ENCODE results near the gene HSD17B1.
"Not testable (repeated sequence)": the region's sequence is repeated elsewhere in the genome, so short reads cannot be mapped to it uniquely, and the experiment has no call there.

HSD17B1 gene

DNA sequence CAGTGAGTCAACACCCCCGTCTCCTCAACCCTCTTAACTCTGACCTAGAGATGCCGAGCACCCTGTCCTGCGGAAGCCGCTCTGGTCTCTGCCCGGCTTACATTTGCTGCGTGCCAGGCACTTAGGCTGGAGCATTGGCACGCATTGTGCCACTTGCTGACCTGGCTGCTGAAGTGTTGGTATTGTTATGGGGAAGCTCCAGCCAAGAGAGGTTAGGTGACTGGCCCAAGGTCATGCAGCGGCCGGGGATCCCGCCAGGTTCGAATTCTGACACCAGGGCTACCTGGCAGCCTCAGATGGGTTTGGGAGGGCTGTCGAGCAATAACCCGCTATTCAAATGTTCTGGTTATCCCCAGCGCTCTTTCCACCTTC is 5.0 kb upstream of the HSD17B1 start:
- DNase-seq (ENCODE audit: low read depth, low spot score) = no peak

DNA sequence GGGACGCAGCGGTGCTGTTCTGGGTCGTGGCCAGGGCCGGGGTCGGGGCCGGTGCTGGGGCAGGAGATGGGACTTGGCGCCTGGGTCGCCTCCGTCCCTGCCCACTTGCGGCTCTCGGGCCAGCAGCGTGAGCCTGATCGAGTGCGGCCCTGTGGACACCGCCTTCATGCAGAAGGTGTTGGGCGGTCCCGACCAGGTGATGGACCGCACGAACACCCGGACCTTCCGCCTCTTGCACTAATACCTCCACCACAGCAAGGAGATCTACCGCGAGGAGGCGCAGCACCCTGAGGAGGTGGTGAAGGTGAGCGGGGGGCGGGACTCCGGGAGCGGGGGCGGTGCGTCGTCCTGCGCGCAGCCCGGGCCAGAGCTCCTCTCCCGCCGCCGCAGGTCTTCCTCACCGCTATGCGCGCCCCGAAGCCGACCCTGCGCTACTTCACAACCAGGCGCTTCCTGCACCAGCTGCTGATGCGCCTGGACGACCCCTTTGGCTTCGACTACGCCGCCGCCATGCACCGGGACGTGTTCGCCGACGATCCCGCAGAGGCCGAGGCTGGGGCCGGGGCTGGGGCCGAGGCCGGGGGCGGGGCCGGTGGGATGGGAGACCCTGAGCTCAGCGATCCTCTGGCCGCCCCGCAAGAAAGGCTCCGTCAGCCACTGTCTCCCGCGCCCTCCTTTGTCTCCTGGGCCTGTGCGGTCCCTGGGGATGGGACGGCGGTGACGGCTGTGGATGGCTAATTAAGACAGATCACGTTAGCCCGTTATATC is 4.5 kb upstream of the HSD17B1 start:
- DNase-seq (ENCODE audit: low read depth, low spot score) = peak; percentile 52

GRCh38 chr17:42548993-42549755 is 3.5 kb upstream of the HSD17B1 start:
- DNase-seq (ENCODE audit: low read depth, low spot score) = no peak

DNA sequence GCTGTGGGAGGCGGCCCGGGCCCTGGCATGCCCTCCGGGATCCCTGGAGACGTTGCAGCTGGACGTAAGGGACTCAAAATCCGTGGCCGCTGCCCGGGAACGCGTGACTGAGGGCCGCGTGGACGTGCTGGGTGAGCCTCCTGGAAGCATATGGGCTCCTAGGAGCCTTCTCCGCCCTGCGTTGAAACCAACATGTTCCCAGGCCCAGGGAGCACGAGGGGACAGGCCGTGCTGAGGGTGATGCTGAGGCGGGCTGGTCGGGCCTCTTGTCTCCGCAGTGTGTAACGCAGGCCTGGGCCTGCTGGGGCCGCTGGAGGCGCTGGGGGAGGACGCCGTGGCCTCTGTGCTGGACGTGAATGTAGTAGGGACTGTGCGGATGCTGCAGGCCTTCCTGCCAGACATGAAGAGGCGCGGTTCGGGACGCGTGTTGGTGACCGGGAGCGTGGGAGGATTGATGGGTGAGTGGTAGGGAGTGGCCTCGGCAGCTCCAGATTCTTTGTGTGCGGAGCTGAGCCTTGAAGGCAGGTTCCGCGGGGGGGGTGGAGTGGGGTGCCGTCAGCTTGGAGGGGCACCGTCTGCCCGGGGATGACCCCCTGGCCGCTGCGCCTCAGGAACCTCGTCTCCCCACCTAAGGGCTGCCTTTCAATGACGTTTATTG is 567 bp downstream of the HSD17B1 start:
- DNase-seq (ENCODE audit: low read depth, low spot score) = no peak

DNA sequence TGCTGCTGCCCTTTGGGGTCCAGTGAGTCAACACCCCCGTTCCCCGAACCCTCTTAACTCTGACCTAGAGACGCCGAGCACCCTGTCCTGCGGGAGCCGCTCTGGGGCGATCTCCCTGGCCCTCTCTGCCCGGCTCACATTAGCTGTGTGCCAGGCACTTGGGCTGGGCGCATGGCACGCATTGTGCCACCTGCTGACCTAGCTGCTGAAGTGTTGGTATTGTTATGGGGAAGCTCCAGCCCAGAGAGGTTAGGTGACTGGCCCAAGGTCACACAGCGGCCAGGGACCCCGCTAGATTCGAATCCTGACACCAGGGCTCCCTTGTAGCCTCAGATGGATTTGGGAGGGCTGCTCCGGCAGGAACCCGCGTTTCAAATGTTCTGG is 1.1 kb downstream of the HSD17B1 start:
- DNase-seq (ENCODE audit: low read depth, low spot score) = no peak

DNA sequence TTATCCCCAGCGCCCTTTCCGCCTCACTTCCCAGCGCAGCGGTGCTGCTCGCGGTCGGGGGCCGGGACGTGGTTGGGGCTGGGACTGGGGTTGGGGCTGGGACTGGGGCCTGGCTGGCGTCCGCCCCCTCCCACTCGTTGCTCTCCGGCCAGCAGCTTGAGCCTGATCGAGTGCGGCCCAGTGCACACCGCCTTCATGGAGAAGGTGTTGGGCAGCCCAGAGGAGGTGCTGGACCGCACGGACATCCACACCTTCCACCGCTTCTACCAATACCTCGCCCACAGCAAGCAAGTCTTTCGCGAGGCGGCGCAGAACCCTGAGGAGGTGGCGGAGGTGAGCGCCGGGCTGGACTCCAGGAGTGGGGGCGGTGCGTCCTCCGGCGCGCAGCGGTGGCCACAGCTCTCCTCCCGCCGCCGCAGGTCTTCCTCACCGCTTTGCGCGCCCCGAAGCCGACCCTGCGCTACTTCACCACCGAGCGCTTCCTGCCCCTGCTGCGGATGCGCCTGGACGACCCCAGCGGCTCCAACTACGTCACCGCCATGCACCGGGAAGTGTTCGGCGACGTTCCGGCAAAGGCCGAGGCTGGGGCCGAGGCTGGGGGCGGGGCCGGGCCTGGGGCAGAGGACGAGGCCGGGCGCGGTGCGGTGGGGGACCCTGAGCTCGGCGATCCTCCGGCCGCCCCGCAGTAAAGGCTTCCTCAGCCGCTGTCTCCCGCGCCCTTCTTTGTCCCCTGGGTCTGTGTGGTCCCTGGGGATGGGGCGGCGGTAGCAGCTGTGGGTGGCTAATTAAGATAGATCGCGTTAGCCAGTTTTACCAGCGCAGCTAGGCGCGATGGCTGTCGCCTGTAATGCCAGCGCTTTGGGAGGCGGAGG is 1.8 kb downstream of the HSD17B1 start:
- DNase-seq (ENCODE audit: low read depth, low spot score) = peak; percentile 34

DNA sequence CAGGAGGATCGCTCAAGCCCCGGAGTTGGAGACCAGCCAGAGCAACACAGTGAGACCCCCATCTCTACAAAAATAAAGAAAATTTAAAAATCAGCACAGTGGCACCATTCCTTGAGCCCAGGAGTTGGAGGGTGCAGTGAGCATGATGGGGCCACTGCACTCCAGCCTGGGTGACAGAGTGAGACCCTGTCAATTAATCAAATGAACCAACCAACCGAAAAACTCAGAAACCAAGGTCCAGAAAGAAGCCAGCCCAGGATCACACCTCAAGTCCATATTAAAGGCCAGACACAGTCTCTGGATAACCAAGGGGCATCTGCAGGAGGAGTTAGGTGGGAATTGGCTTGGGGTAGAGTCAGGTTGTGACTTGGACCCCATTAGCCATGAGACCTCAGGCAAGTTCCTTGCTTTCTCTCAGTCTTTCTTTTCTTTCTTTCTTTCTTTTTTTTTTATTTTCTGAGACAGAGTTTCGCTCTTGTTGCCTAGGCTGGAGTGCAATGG is 2.4 kb downstream of the HSD17B1 start:
- DNase-seq (ENCODE audit: low read depth, low spot score) = no peak

DNA sequence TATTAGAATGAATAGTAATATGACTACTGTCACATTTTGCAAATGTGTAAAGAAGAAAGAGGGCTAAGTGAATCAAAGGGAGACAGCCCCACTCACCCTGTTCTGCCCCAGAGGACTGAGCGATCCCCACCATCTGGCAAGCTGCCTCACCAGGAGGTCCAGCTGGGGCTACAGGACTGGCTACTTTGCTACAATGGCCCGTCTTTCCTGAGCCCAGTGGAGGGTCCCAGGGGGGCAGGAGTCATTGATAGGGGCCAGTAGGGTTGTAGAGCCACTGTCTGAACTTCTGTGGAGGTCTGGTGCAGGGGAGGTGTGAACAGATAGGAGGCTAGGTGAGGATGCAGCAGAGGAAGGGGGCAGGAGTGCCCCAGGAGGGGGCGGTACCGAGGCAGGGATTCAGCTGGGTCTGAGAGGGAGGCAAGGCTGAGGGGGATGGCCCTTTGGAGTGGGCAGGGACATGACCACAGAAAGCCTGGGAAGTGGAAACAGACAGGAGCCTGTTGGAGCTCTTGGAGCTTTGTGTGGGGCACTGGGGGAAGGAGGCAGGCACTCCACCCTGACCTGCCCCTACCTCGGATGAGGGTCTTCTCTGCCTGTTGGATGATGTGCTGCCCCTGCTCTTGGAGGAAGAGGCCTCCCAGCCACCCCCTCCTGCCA is 3.4 kb downstream of the HSD17B1 start:
- DNase-seq (ENCODE audit: low read depth, low spot score) = not testable (repeated sequence)

DNA sequence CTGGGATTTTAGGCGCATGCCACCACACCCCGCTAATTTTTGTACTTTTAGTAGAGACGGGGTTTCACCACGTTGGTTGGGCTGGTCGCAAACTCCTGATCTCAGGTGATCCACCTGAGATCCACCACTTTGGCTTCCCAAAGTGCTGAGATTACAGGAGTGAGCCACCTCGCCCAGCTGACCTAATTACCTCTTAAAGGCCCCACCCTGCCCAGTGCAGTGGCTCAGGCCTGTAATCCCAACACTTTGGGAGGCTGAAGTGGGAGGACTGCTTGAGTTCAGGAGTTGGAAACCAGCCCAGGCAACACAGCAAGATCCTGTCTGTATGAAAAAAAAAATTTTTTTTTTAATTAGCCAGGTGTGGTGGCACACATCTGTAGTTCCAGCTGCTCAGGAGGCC is 6.4 kb downstream of the HSD17B1 start:
- no peak for DNase-seq (ENCODE audit: low read depth, low spot score)

GRCh38 chr17:42560246-42560645 is 7.5 kb downstream of the HSD17B1 start:
- DNase-seq (ENCODE audit: low read depth, low spot score) = no peak

GRCh38 chr17:42561897-42562387 is 9.2 kb downstream of the HSD17B1 start, which contains the start of gene COASY:
Gene COASY, plus strand, starts transcription at chr17:42562148. Its CDS starts 475 bp downstream, at chr17:42562623.
- DNase-seq (ENCODE audit: low read depth, low spot score) = peak; percentile 86

DNA sequence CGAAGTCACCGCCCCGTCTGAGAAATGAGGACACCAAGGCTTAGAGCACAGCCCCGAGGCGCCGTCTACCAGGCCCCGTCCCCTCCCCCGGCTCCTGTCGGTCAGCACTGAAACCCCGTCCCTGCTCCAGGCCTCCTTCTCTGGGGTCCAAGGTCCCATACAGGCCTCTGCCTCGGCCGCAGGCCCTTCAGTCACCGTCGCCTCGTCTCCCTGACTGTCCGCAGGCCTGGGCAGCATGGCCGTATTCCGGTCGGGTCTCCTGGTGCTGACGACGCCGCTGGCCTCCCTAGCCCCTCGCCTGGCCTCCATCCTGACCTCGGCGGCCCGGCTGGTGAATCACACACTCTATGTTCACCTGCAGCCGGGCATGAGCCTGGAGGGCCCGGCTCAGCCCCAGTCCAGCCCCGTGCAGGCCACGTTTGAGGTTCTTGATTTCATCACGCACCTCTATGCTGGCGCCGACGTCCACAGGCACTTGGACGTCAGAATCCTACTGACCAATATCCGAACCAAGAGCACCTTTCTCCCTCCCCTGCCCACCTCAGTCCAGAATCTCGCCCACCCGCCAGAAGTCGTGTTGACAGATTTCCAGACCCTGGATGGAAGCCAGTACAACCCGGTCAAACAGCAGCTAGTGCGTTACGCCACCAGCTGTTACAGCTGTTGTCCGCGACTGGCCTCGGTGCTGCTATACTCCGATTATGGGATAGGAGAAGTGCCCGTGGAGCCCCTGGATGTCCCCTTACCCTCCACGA is 9.8 kb downstream of the HSD17B1 start:
- DNase-seq (ENCODE audit: low read depth, low spot score) = no peak

DNA sequence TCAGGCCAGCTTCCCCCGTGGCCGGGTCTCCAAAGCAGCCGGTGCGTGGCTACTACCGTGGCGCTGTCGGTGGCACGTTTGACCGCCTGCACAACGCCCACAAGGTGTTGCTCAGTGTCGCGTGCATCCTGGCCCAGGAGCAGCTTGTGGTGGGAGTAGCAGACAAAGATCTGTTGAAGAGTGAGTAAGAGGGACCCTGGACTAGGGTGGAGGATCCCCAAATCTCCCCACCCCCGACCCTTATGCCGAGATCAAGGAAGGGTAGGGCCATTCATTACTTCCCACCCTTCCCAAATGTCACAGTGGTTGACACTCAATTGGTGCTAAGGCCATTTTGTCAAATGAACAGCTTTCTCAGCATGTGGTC is 10.4 kb downstream of the HSD17B1 start:
- DNase-seq (ENCODE audit: low read depth, low spot score) = no peak

- no peak for DNase-seq (ENCODE audit: low read depth, low spot score)
These were observed 10.8 kb downstream of the HSD17B1 start for GRCh38 chr17:42563543-42563942.

GRCh38 chr17:42563950-42564349 is 11.2 kb downstream of the HSD17B1 start:
- DNase-seq (ENCODE audit: low read depth, low spot score) = no peak

DNA sequence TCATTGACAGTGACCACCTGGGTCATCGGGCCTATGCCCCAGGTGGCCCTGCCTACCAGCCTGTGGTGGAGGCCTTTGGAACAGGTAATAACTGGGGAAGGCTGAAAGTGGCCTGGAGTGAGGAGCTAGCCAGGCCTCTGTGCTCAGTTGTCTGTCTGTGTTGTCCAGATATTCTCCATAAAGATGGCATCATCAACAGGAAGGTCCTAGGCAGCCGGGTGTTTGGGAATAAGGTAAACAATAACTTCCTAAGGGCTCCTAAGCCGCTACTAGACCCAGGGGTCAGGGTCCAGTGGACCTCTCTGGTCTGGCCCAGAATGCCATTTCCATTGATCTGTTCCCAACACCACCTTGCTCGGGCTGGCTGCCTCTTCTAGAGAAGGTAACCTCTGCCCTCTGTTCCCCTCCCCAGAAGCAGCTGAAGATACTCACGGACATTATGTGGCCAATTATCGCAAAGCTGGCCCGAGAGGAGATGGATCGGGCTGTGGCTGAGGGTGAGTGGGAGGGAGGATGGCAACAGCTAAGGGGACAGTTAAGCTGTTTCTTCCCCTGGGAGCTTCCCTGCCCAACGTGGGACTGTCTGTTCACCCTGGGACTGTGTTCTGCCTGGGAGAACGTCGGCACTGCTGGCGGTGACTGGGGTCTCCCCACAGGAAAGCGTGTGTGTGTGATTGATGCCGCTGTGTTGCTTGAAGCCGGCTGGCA is 12.2 kb downstream of the HSD17B1 start:
- no peak for DNase-seq (ENCODE audit: low read depth, low spot score)

- DNase-seq (ENCODE audit: low read depth, low spot score) = no peak
These were observed 12.9 kb downstream of the HSD17B1 start for GRCh38 chr17:42565523-42566214.

GRCh38 chr17:42566215-42566882 is 13.6 kb downstream of the HSD17B1 start:
- no peak for DNase-seq (ENCODE audit: low read depth, low spot score)

Data from activated CD4-positive, CD25-positive, alpha-beta regulatory T cell treated with anti-CD3 and anti-CD28 coated beads, Interleukin-2, amount 50 U/mL, for 16 hours (primary cell).